CMK (cell line): ENCODE results near the gene SH3GLB1.

ENCODE experiments used
- DNase-seq: peaks from one replicate; pipeline ENCODE4 v3.0.0-alpha.2; 2010; ENCODE audit warnings: low read depth

The SH3GLB1 gene

GRCh38 chr1:86774305-86775295 is 70.2 kb downstream of the SH3GLB1 start:
- peak; percentile 65 for DNase-seq

GRCh38 chr1:86775395-86775794 is 71.0 kb downstream of the SH3GLB1 start:
- DNase-seq, result no peak

GRCh38 chr1:86776108-86776507 is 71.7 kb downstream of the SH3GLB1 start:
- DNase-seq, result no peak

GRCh38 chr1:86778569-86779239 is 74.3 kb downstream of the SH3GLB1 start:
- no peak for DNase-seq

GRCh38 chr1:86779308-86780191 is 75.2 kb downstream of the SH3GLB1 start:
- DNase-seq, result no peak

GRCh38 chr1:86782482-86782881 is 78.1 kb downstream of the SH3GLB1 start:
- no peak for DNase-seq

- DNase-seq, result no peak
Observed at GRCh38 chr1:86787621-86788020, 83.2 kb downstream of the SH3GLB1 start.

- peak; percentile 87 for DNase-seq
Observed at GRCh38 chr1:86788300-86789206, 84.2 kb downstream of the SH3GLB1 start.

GRCh38 chr1:86795316-86795715 is 90.9 kb downstream of the SH3GLB1 start:
- no peak for DNase-seq
